ENCODE measurements around the gene PGLYRP3.

Gene PGLYRP3

GRCh38 chr1:153358691-153358975 lies 45.9 kb upstream of the PGLYRP3 start:
- peak; percentile 54 for DNase-seq (ENCODE audit: low spot score)

GRCh38 chr1:153357853-153358690 lies 45.3 kb upstream of the PGLYRP3 start, which contains the start of gene S100A9:
S100A9 (plus strand) TSS chr1:153357854; CDS start chr1:153358284, 430 bp downstream.
- Histone ChIP-seq H3K27ac (peak within 1 kb of the TSS in 1 of 2 donors; percentile 45), H3K4me3 (peak within 1 kb of the TSS; percentile 45)
- TF ChIP-seq CTCF (IDR thresholded peaks at IDR 0.05): no peak
- DNase-seq (ENCODE audit: low spot score): peak; percentile 50

More at GRCh38 chr1:153358691-153358975, 45.9 kb upstream of the PGLYRP3 start:
- peak overlapping the region in 1 of 2 donors; percentile 34 for H3K27ac ChIP-seq
- peak overlapping the region; percentile 45 for H3K4me3 ChIP-seq
- no peak for TF ChIP-seq CTCF (IDR thresholded peaks at IDR 0.05)

GRCh38 chr1:153357076-153357852 lies 44.5 kb upstream of the PGLYRP3 start:
- DNase-seq (ENCODE audit: low spot score): peak; percentile 75
- H3K27ac ChIP-seq: peak overlapping the region in 1 of 2 donors; percentile 45
- H3K4me3 ChIP-seq: peak overlapping the region; percentile 45
- TF ChIP-seq CTCF (IDR thresholded peaks at IDR 0.05): no peak

GRCh38 chr1:153356392-153357075 lies 43.8 kb upstream of the PGLYRP3 start:
- Histone ChIP-seq H3K4me3 (no peak overlapping the region), H3K27ac (no peak overlapping the region)
- peak; percentile 54 for DNase-seq (ENCODE audit: low spot score)
- no peak for TF ChIP-seq CTCF (IDR thresholded peaks at IDR 0.05)

- no peak overlapping the region for H3K4me3 ChIP-seq
- TF ChIP-seq CTCF (IDR thresholded peaks at IDR 0.05): no peak
- DNase-seq (ENCODE audit: low spot score): peak; percentile 68
- no peak overlapping the region for H3K27ac ChIP-seq
These were observed 42.8 kb upstream of the PGLYRP3 start for GRCh38 chr1:153355445-153356071.

- TF ChIP-seq CTCF (IDR thresholded peaks at IDR 0.05): no peak
These were observed 41.9 kb upstream of the PGLYRP3 start for GRCh38 chr1:153354515-153355193.

More at GRCh38 chr1:153354515-153355193, 41.9 kb upstream of the PGLYRP3 start:
- H3K27ac ChIP-seq: no peak overlapping the region
- DNase-seq (ENCODE audit: low spot score): peak; percentile 54
- H3K4me3 ChIP-seq: no peak overlapping the region
